Measurements from ENCODE around the gene MRAP2.
"Not testable (repeated sequence)": the region's sequence is repeated elsewhere in the genome, so short reads cannot be mapped to it uniquely, and the experiment has no call there.

DNA sequence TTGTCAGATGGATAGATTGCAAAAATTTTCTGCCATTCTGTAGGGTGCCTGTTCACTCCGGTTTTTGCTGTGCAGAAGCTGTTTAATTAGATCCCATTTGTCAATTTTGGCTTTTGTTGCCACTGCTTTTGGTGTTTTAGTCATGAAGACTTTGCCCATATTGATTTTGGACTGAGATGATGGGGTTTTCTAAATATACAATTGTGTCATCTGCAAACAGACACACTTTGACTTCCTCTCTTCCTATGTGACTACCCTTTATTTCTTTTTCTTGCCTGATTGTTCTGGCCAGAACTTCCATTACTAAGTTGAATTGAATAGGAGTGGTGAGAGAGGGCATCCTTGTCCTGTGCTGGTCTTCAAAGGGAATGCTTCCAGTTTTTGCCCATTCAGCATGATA, 96.0 kb downstream of the MRAP2 start:
- not testable (repeated sequence) for TF ChIP-seq CTCF (IDR thresholded peaks at IDR 0.05); ZFX (IDR thresholded peaks at IDR 0.05; ENCODE audit: borderline replicate concordance)

Measured in 22Rv1 (cell line).